ENCODE data around the gene YY1AP1.
"Not testable (repeated sequence)": the region's sequence is repeated elsewhere in the genome, so short reads cannot be mapped to it uniquely, and the experiment has no call there.

Gene YY1AP1

GRCh38 chr1:155698382-155699038, 9.9 kb upstream of the YY1AP1 start:
- Histone ChIP-seq H3K4me3 (ENCODE audit: low read length) (no peak overlapping the region), H3K79me2 (ENCODE audit: low read length) (peaks cover 84% of the 10 kb centered on the region), H3K9me3 (ENCODE audit: insufficient read depth, low read length) (no peaks in the 10 kb centered on the region), H2AFZ (ENCODE audit: low read depth, low read length) (no peak overlapping the region), H3K27ac (ENCODE audit: low read length) (no peak overlapping the region), H4K20me1 (ENCODE audit: insufficient read depth, low read length) (peaks cover 25% of the 10 kb centered on the region), H3K9ac (ENCODE audit: low read length) (no peak overlapping the region), H3K27me3 (ENCODE audit: low read depth, low read length) (no peaks in the 10 kb centered on the region), H3K36me3 (replicated peaks; ENCODE audit: low read depth, low read length) (peaks cover 27% of the 10 kb centered on the region), H3K4me1 (ENCODE audit: low read length) (no peaks in the 10 kb centered on the region), H3K4me2 (ENCODE audit: low read length) (no peak overlapping the region)
- TF ChIP-seq, protein P1, sequence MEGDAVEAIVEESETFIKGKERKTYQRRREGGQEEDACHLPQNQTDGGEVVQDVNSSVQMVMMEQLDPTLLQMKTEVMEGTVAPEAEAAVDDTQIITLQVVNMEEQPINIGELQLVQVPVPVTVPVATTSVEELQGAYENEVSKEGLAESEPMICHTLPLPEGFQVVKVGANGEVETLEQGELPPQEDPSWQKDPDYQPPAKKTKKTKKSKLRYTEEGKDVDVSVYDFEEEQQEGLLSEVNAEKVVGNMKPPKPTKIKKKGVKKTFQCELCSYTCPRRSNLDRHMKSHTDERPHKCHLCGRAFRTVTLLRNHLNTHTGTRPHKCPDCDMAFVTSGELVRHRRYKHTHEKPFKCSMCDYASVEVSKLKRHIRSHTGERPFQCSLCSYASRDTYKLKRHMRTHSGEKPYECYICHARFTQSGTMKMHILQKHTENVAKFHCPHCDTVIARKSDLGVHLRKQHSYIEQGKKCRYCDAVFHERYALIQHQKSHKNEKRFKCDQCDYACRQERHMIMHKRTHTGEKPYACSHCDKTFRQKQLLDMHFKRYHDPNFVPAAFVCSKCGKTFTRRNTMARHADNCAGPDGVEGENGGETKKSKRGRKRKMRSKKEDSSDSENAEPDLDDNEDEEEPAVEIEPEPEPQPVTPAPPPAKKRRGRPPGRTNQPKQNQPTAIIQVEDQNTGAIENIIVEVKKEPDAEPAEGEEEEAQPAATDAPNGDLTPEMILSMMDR (IDR thresholded peaks at IDR 0.05; ENCODE audit: low read depth, low read length): no peak
- TF ChIP-seq EZH2phosphoT487 (IDR thresholded peaks at IDR 0.05; ENCODE audit: low read depth): no peak

- H3K27ac ChIP-seq (ENCODE audit: low read length); H3K9me3 ChIP-seq (ENCODE audit: insufficient read depth, low read length); H3K4me1 ChIP-seq (ENCODE audit: low read length); H3K9ac ChIP-seq (ENCODE audit: low read length); H3K27me3 ChIP-seq (ENCODE audit: low read depth, low read length); H3K4me3 ChIP-seq (ENCODE audit: low read length); H3K4me2 ChIP-seq (ENCODE audit: low read length); H2AFZ ChIP-seq (ENCODE audit: low read depth, low read length): not testable (repeated sequence)
- peaks cover 84% of the 10 kb centered on the region for H3K79me2 ChIP-seq (ENCODE audit: low read length)
- H3K36me3 ChIP-seq (replicated peaks; ENCODE audit: low read depth, low read length): peaks cover 32% of the 10 kb centered on the region
- H4K20me1 ChIP-seq (ENCODE audit: insufficient read depth, low read length): peaks cover 21% of the 10 kb centered on the region
Measured at GRCh38 chr1:155697616-155698015, 9.0 kb upstream of the YY1AP1 start.

DNA sequence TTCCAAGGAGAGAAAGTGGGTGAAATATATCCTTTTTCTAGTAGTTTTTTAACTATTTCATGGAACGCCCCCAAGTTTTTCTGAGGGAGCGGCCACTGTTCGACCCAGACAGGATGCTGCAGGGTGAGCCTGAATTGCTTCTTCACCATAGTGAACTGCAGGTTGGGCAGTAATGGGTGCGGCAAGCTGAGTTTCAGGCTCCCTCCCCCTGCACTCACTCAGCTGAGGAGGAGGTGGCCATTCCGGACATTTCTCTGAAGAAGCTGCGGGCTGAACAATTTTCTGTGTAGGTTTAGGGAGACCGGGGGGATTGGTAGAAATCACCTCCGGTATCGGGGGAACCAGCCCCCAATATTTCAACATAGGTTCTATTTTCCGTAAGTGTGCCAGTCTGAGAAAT, 8.5 kb upstream of the YY1AP1 start:
- Histone ChIP-seq H2AFZ (ENCODE audit: low read depth, low read length) (no peak overlapping the region), H3K36me3 (replicated peaks; ENCODE audit: low read depth, low read length) (peaks cover 38% of the 10 kb centered on the region), H3K4me2 (ENCODE audit: low read length) (no peak overlapping the region), H3K27me3 (ENCODE audit: low read depth, low read length) (no peaks in the 10 kb centered on the region), H4K20me1 (ENCODE audit: insufficient read depth, low read length) (peaks cover 21% of the 10 kb centered on the region), H3K9ac (ENCODE audit: low read length) (no peak overlapping the region), H3K79me2 (ENCODE audit: low read length) (peaks cover 84% of the 10 kb centered on the region), H3K27ac (ENCODE audit: low read length) (no peak overlapping the region), H3K4me1 (ENCODE audit: low read length) (no peaks in the 10 kb centered on the region), H3K9me3 (ENCODE audit: insufficient read depth, low read length) (no peaks in the 10 kb centered on the region), H3K4me3 (ENCODE audit: low read length) (no peak overlapping the region)
- TF ChIP-seq, protein P1 (IDR thresholded peaks at IDR 0.05; ENCODE audit: low read depth, low read length): no peak
- TF ChIP-seq EZH2phosphoT487 (IDR thresholded peaks at IDR 0.05; ENCODE audit: low read depth): no peak

DNA sequence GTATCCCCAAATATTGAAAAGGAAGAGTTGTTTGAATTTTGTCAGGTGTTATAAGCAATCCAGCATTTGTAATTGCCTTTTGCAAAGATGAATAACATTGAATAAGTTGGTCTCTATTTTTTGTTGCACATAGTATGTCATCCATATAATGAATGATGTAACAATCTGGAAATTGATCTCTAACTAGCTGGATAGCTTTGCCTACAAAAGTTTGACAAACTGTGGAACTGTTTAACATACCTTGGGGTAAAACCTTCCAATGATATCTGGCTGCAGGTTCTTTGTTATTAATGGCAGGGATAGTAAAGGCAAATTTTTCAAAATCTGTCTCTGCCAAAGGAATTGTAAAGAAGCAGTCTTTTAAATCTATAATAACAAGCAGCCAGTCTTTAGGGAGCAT, 8.0 kb upstream of the YY1AP1 start:
- Histone ChIP-seq H3K9me3 (ENCODE audit: insufficient read depth, low read length) (no peaks in the 10 kb centered on the region), H2AFZ (ENCODE audit: low read depth, low read length) (no peak overlapping the region), H3K79me2 (ENCODE audit: low read length) (peaks cover 89% of the 10 kb centered on the region), H3K27me3 (ENCODE audit: low read depth, low read length) (no peaks in the 10 kb centered on the region), H3K27ac (ENCODE audit: low read length) (no peak overlapping the region), H4K20me1 (ENCODE audit: insufficient read depth, low read length) (peaks cover 21% of the 10 kb centered on the region), H3K4me2 (ENCODE audit: low read length) (no peak overlapping the region), H3K4me1 (ENCODE audit: low read length) (no peaks in the 10 kb centered on the region), H3K36me3 (replicated peaks; ENCODE audit: low read depth, low read length) (peaks cover 43% of the 10 kb centered on the region), H3K9ac (ENCODE audit: low read length) (no peak overlapping the region), H3K4me3 (ENCODE audit: low read length) (no peak overlapping the region)
- no peak for TF ChIP-seq EZH2phosphoT487 (IDR thresholded peaks at IDR 0.05; ENCODE audit: low read depth)
- TF ChIP-seq, protein P1 (IDR thresholded peaks at IDR 0.05; ENCODE audit: low read depth, low read length): no peak
